Panc1 (cell line): Measurements from ENCODE around the gene ALX3. TPM values are rescaled to one million over a fixed set of nuclear protein-coding genes. Genes with fewer than 3 reads are reported as not detected.

Experiments used
- ATAC-seq: fragments of 200-7000 bp; cut with Tn5 transposase; 2 replicates; pipeline ENCODE4 v1.9.1; 2020; ENCODE audit warnings: mild to moderate bottlenecking, moderate library complexity
- BruUV-seq: library from RNA; stranded (reverse); fragments of 400-500 nt; replicated peaks from 2 replicates; lab custom pipeline; 2021; lab: Mats Ljungman, UMichigan
- CTCF ChIA-PET: fragments of 300-600 bp; sonication (Branson Sonifier 250); formaldehyde crosslinking; loops from one replicate; lab custom pipeline; 2022; ENCODE audit warnings: antibody characterized with exemption; lab: Charles Lee
- POLR2A ChIA-PET: fragments of 300-600 bp; sonication (Branson Sonifier 250); formaldehyde crosslinking; loops from one replicate; lab custom pipeline; 2022; ENCODE audit warnings: antibody characterized with exemption; lab: Charles Lee
- DNase-seq: peaks from one replicate; pipeline ENCODE4 v3.0.0-alpha.2; 2010; ENCODE audit warnings: low read depth, low spot score
- H3K27ac ChIP-seq: 2 replicates; pipeline ENCODE4 v1.5.1; 2011; ENCODE audit warnings: mild to moderate bottlenecking, low read length, inconsistent platforms
- H3K27me3 ChIP-seq: fragments of 200-500 bp; sonication (Bioruptor generic); 2 replicates; pipeline ENCODE4 v1.6.0; 2014; ENCODE audit warnings: low read length, inconsistent platforms; ENCODE audit not compliant: control insufficient read depth, insufficient read depth
- H3K36me3 ChIP-seq: fragments of 200-500 bp; sonication (Bioruptor generic); 2 replicates; pipeline ENCODE4 v1.5.1; 2014; ENCODE audit warnings: inconsistent platforms, mild to moderate bottlenecking, low read length, moderate library complexity; ENCODE audit not compliant: control insufficient read depth, insufficient read depth
- H3K4me1 ChIP-seq: 2 replicates; pipeline ENCODE4 v1.5.1; 2011; ENCODE audit warnings: inconsistent platforms, mild to moderate bottlenecking, low read length, moderate library complexity; ENCODE audit not compliant: control insufficient read depth, insufficient read depth
- H3K4me3 ChIP-seq, 2 experiments: 2 replicates each; pipeline ENCODE4 v1.5.1; 2011 to 2012; ENCODE audit warnings: low read depth in 2 of 2, low read length in 2 of 2, mild to moderate bottlenecking in 2 of 2, inconsistent platforms in 1 of 2, moderate library complexity in 1 of 2
- H3K9me3 ChIP-seq: fragments of 200-500 bp; sonication (Bioruptor generic); 2 replicates; pipeline ENCODE4 v1.5.1; 2014; ENCODE audit warnings: low read depth, mild to moderate bottlenecking, inconsistent platforms, low read length, moderate library complexity; ENCODE audit not compliant: control insufficient read depth, insufficient read depth
- POLR2AphosphoS5 ChIP-seq: IDR thresholded peaks from 2 replicates; pipeline ENCODE4 v1.6.1; 2012; ENCODE audit warnings: mild to moderate bottlenecking, low read depth, low read length, moderate library complexity
- SIN3A ChIP-seq: IDR thresholded peaks from 2 replicates; pipeline ENCODE4 v1.6.1; 2012; ENCODE audit warnings: low read depth, mild to moderate bottlenecking, low read length, moderate library complexity, borderline replicate concordance; ENCODE audit not compliant: insufficient read depth
- TCF7L2 ChIP-seq: IDR thresholded peaks from 2 replicates; pipeline ENCODE4 v1.6.1; 2011; ENCODE audit warnings: mild to moderate bottlenecking, low read depth, low read length, inconsistent platforms
- in situ Hi-C: cut with HindIII; loops from 2 replicates; pipeline ENCODE4 v1.10.0; 2016; ENCODE audit warnings: low sequenced_read_pairs, low pct_unique_long_range_greater_than_20kb
- intact Hi-C: fragments of 100-400 bp; cut with micrococcal nuclease; formaldehyde crosslinking; loops from one replicate; pipeline ENCODE4 v1.10.0; 2022; ENCODE audit not compliant: unreplicated experiment
- total RNA-seq: library from RNA; stranded (reverse); gene quantifications from one replicate; pipeline ENCODE4 v1.2.1, GENCODE V29; 2021; ENCODE audit not compliant: unreplicated experiment
- TF ChIP-seq, protein P1 (sequence below): fragments of 450-650 bp; IDR thresholded peaks from 2 replicates; pipeline ENCODE4 v1.5.1; 2017; ENCODE audit warnings: mild to moderate bottlenecking
- TF ChIP-seq, protein P2 (sequence below), 2 experiments: IDR thresholded peaks; 2 replicates each; pipeline ENCODE4 v1.6.1; 2011 to 2012; ENCODE audit warnings: low read depth in 2 of 2, control low read depth in 1 of 2, low read length in 1 of 2, mild to moderate bottlenecking in 1 of 2, moderate library complexity in 1 of 2; ENCODE audit not compliant: insufficient read depth in 1 of 2

The ALX3 gene
- total RNA-seq, 1 experiment from 2014 or later, result not detected

GRCh38 chr1:110091791-110092190 lies 21.3 kb upstream of the ALX3 start:
- in situ Hi-C loops (no loop called here), intact Hi-C loops (no loop called here)
- Histone ChIP-seq H3K4me1 (no peaks in the 10 kb centered on the region), H3K9me3 (no peaks in the 10 kb centered on the region), H3K36me3 (no peaks in the 10 kb centered on the region), H3K27me3 (no peaks in the 10 kb centered on the region), H3K27ac (no peak overlapping the region), H3K4me3 (no peak overlapping the region)
- CTCF ChIA-PET, result interaction anchor here (1.0 kb wide), 1 partner anchor 9 kb away, joined by 3 read pairs; no protein-coding TSS in a partner anchor
- BruUV-seq, result no TSS peak
- TF ChIP-seq, protein P1, sequence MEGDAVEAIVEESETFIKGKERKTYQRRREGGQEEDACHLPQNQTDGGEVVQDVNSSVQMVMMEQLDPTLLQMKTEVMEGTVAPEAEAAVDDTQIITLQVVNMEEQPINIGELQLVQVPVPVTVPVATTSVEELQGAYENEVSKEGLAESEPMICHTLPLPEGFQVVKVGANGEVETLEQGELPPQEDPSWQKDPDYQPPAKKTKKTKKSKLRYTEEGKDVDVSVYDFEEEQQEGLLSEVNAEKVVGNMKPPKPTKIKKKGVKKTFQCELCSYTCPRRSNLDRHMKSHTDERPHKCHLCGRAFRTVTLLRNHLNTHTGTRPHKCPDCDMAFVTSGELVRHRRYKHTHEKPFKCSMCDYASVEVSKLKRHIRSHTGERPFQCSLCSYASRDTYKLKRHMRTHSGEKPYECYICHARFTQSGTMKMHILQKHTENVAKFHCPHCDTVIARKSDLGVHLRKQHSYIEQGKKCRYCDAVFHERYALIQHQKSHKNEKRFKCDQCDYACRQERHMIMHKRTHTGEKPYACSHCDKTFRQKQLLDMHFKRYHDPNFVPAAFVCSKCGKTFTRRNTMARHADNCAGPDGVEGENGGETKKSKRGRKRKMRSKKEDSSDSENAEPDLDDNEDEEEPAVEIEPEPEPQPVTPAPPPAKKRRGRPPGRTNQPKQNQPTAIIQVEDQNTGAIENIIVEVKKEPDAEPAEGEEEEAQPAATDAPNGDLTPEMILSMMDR, result no peak
- TF ChIP-seq, protein P2, sequence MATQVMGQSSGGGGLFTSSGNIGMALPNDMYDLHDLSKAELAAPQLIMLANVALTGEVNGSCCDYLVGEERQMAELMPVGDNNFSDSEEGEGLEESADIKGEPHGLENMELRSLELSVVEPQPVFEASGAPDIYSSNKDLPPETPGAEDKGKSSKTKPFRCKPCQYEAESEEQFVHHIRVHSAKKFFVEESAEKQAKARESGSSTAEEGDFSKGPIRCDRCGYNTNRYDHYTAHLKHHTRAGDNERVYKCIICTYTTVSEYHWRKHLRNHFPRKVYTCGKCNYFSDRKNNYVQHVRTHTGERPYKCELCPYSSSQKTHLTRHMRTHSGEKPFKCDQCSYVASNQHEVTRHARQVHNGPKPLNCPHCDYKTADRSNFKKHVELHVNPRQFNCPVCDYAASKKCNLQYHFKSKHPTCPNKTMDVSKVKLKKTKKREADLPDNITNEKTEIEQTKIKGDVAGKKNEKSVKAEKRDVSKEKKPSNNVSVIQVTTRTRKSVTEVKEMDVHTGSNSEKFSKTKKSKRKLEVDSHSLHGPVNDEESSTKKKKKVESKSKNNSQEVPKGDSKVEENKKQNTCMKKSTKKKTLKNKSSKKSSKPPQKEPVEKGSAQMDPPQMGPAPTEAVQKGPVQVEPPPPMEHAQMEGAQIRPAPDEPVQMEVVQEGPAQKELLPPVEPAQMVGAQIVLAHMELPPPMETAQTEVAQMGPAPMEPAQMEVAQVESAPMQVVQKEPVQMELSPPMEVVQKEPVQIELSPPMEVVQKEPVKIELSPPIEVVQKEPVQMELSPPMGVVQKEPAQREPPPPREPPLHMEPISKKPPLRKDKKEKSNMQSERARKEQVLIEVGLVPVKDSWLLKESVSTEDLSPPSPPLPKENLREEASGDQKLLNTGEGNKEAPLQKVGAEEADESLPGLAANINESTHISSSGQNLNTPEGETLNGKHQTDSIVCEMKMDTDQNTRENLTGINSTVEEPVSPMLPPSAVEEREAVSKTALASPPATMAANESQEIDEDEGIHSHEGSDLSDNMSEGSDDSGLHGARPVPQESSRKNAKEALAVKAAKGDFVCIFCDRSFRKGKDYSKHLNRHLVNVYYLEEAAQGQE (IDR thresholded peaks at IDR 0.05; ENCODE audit: insufficient read depth in 1 of 2, low read depth in 2 of 2, low read length in 1 of 2), result no peak
- TF ChIP-seq SIN3A (no peak), POLR2AphosphoS5 (no peak), TCF7L2 (no peak)
- ATAC-seq (no peak), DNase-seq (no peak)
- POLR2A ChIA-PET, result no interaction called here

- ChIA-PET CTCF (interaction anchor here (1.0 kb wide), 1 partner anchor 10 kb away, joined by 3 read pairs; no protein-coding TSS in a partner anchor), POLR2A (no interaction called here)
- Histone ChIP-seq H3K4me1 (no peaks in the 10 kb centered on the region), H3K9me3 (no peaks in the 10 kb centered on the region), H3K36me3 (no peaks in the 10 kb centered on the region), H3K27me3 (no peaks in the 10 kb centered on the region), H3K4me3 (no peak overlapping the region), H3K27ac (no peak overlapping the region)
- intact Hi-C loops, result no loop called here
- BruUV-seq, result no TSS peak
- no peak for DNase-seq
- TF ChIP-seq, protein P2 (IDR thresholded peaks at IDR 0.05; ENCODE audit: insufficient read depth in 1 of 2, low read depth in 2 of 2, low read length in 1 of 2), result no peak
- TF ChIP-seq, protein P1, result no peak
- TF ChIP-seq POLR2AphosphoS5 (no peak), TCF7L2 (no peak), SIN3A (no peak)
- no peak for ATAC-seq
- in situ Hi-C loops, result no loop called here
These were observed 20.9 kb upstream of the ALX3 start for GRCh38 chr1:110091381-110091780.
